Breast epithelium (tissue), 4 donors: ENCODE results near the gene FIG4. TPM values are rescaled to one million over a fixed set of nuclear protein-coding genes. Genes with fewer than 3 reads are reported as not detected.
"Not testable (repeated sequence)": the region's sequence is repeated elsewhere in the genome, so short reads cannot be mapped to it uniquely, and the experiment has no call there.

ENCODE experiments used
- DNase-seq, 2 donors: peaks; one replicate each; pipeline ENCODE4 v3.0.0-alpha.2; 2019; ENCODE audit warnings: low spot score in 2 of 2
- H3K27ac ChIP-seq, 2 donors: fragments of 200-600 bp; sonication (generic) in 1 of 2; one replicate each; pipeline ENCODE4 v1.5.1; 2016 to 2019; ENCODE audit warnings: mild to moderate bottlenecking in 1 of 2
- H3K27me3 ChIP-seq, 2 donors: fragments of 200-600 bp; sonication (generic) in 1 of 2; one replicate each; pipeline versions ENCODE4 v1.5.1 to v1.6.0; 2017 to 2019; ENCODE audit warnings: control low read depth in 1 of 2, mild to moderate bottlenecking in 1 of 2
- H3K36me3 ChIP-seq: fragments of 200-600 bp; one replicate; pipeline ENCODE4 v1.5.1; 2019
- H3K4me1 ChIP-seq, 2 donors: fragments of 200-600 bp; sonication (generic); one replicate each; pipeline ENCODE4 v1.5.1; 2016 to 2019; ENCODE audit warnings: control low read depth in 1 of 2
- H3K4me3 ChIP-seq, 3 donors: fragments of 200-600 bp; sonication (generic); 1 replicate in 2 of 3; 2 replicates in 1 of 3; pipeline ENCODE4 v1.5.1; 2016 to 2019; ENCODE audit warnings: mild to moderate bottlenecking in 3 of 3, moderate library complexity in 2 of 3
- H3K9me3 ChIP-seq, 2 donors: fragments of 200-600 bp; sonication (generic) in 1 of 2; one replicate each; pipeline ENCODE4 v1.5.1; 2016 to 2019; ENCODE audit warnings: control low read depth in 1 of 2
- POLR2A ChIP-seq: fragments of 450-650 bp; IDR thresholded peaks from one replicate; pipeline ENCODE4 v1.6.1; 2016; ENCODE audit warnings: antibody characterized with exemption, mild to moderate bottlenecking, moderate library complexity
- POLR2AphosphoS5 ChIP-seq, 3 donors: sonication (generic); formaldehyde crosslinking; IDR thresholded peaks; one replicate each; pipeline ENCODE4 v1.6.1; 2017; ENCODE audit warnings: antibody characterized with exemption in 3 of 3
- intact Hi-C: fragments of 100-400 bp; cut with DNase I; formaldehyde crosslinking; loops from one replicate; pipeline ENCODE4 v1.15.1; 2023; ENCODE audit warnings: low total_unique reads
- total RNA-seq, 3 donors: library from RNA; depleted of rRNA; stranded (reverse); fragments of >200 nt; gene quantifications; one replicate each; pipeline ENCODE4 v1.1.0, GENCODE V29; 2016
- TF ChIP-seq, protein P1 (sequence below), 3 donors: fragments of 450-650 bp; IDR thresholded peaks; one replicate each; pipeline ENCODE4 v1.5.1; 2016 to 2017; ENCODE audit warnings: antibody characterized with exemption in 3 of 3, mild to moderate bottlenecking in 3 of 3, moderate library complexity in 3 of 3

The FIG4 gene
- total RNA-seq, 3 donors from 2014 or later = 18.2 to 29.6 (median 18.4) TPM

DNA sequence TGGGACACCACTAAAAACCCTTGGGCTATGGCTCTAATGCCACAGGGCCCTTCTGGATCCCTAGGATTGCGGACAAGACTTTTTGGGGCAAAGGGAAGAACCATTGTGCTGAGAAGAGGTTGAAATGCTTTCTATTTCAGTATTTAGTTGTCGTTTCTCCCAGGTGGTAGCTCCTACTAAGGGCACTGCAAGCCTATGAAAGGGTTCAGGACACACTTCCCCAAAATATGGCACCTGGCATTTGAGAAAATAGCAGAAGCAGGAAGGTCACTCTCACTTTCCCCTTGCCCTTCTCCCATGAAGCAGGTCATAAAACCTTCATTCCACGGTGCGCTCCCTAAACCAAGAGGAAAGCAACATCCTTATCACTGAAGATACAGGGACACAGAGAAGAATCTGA is 161.6 kb downstream of the FIG4 start:
- intact Hi-C loops = no loop called here
- H3K4me3 ChIP-seq = no peak overlapping the region
- TF ChIP-seq, protein P1, sequence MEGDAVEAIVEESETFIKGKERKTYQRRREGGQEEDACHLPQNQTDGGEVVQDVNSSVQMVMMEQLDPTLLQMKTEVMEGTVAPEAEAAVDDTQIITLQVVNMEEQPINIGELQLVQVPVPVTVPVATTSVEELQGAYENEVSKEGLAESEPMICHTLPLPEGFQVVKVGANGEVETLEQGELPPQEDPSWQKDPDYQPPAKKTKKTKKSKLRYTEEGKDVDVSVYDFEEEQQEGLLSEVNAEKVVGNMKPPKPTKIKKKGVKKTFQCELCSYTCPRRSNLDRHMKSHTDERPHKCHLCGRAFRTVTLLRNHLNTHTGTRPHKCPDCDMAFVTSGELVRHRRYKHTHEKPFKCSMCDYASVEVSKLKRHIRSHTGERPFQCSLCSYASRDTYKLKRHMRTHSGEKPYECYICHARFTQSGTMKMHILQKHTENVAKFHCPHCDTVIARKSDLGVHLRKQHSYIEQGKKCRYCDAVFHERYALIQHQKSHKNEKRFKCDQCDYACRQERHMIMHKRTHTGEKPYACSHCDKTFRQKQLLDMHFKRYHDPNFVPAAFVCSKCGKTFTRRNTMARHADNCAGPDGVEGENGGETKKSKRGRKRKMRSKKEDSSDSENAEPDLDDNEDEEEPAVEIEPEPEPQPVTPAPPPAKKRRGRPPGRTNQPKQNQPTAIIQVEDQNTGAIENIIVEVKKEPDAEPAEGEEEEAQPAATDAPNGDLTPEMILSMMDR (IDR thresholded peaks at IDR 0.05) = no peak
- TF ChIP-seq POLR2AphosphoS5 (IDR thresholded peaks at IDR 0.05) = no peak
- no peak for TF ChIP-seq POLR2A
- H3K36me3 ChIP-seq = no peaks in the 10 kb centered on the region
- H3K4me1 ChIP-seq = no peaks in the 10 kb centered on the region
- no peak overlapping the region for H3K27ac ChIP-seq
- no peaks in the 10 kb centered on the region for H3K9me3 ChIP-seq
- DNase-seq = no peak
- H3K27me3 ChIP-seq = no peaks in the 10 kb centered on the region

DNA sequence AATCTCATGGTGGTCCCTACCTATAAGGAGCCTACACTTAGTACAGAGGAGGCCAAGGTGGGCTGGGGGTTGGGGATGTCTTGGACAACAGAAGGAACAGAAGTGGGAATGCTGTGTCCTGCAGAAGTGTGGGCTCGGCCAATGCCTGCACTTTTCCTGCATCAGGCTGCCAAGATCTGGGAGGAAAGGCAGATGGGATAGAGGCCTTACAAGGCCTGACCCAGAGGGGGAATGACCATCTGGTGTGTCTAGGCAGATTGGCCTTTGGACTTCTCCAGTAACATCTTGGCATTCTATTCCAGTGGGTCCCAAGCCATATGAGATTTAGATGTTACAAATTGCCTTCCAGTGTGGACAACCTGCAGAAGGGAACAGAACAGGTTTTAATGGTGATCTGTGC is 162.3 kb downstream of the FIG4 start:
- Histone ChIP-seq H3K9me3 (no peaks in the 10 kb centered on the region), H3K4me1 (no peaks in the 10 kb centered on the region), H3K36me3 (no peaks in the 10 kb centered on the region), H3K27ac (no peak overlapping the region), H3K4me3 (no peak overlapping the region), H3K27me3 (no peaks in the 10 kb centered on the region)
- no peak for TF ChIP-seq POLR2A
- TF ChIP-seq POLR2AphosphoS5 (IDR thresholded peaks at IDR 0.05) = no peak
- TF ChIP-seq, protein P1 (IDR thresholded peaks at IDR 0.05) = no peak
- no peak for DNase-seq
- intact Hi-C loops = no loop called here

DNA sequence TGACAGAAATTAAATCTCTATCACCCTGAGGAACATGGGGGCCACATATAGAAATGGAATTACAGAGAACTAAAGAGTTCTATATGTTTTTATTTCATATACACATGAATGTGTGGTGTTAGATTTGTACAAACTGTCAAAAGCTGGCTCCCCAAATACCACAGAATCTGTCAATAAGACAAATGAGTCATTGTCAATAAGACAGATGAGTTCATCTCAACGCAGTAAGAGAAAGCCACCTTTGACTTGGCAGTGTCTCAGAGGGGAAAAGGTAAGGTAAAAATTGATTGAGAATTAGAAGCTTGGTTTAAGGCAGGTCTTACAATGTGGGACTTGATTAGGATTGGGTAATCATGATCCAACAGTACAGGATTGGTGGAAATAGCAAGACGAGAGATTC is 162.9 kb downstream of the FIG4 start:
- no peak for DNase-seq
- H3K27me3 ChIP-seq = no peaks in the 10 kb centered on the region

DNA sequence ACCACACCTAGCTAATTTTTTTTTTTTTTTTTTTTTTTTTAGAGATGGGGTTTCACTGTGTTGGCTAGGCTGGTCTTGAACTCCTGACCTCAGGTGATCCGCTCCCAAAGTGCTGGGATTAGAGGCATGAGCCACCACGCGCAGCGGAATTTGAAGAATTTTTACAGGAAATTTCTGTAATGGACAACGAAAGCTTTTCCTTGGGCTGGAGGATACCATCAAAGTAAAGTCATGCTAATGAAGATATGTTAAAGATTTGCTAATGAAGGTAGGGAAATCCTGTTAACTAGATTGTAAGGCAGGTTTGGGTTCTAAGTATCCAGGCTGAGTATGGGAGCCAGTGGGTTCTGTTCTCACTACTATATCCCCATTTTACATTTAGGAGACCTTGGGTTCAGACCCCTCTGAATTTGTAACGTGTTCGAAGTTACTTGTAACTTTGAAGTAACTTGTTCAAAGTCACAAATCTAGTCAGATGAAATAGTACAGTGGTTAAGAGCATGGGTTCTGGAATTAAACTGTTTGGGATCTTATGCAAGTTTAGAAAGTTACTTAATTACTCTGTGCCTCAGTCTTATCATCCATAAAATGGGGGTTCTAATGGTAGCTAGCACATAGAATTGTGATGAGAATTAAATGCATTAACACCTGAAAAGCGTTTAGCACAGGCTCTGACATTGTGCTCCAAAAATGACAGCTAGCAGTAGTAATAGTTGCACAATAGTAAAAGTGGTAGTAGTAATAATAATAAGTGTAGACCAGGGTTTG is 163.6 kb downstream of the FIG4 start:
- Histone ChIP-seq H3K27me3 (no peaks in the 10 kb centered on the region), H3K36me3 (no peaks in the 10 kb centered on the region), H3K27ac (no peak overlapping the region), H3K9me3 (no peaks in the 10 kb centered on the region), H3K4me3 (no peak overlapping the region), H3K4me1 (no peaks in the 10 kb centered on the region)
- intact Hi-C loops = no loop called here
- TF ChIP-seq, protein P1 (IDR thresholded peaks at IDR 0.05) = no peak
- no peak for TF ChIP-seq POLR2A
- TF ChIP-seq POLR2AphosphoS5 (IDR thresholded peaks at IDR 0.05) = no peak
- no peak for DNase-seq

More for the DNA sequence above, 162.9 kb downstream of the FIG4 start:
- TF ChIP-seq POLR2AphosphoS5 (IDR thresholded peaks at IDR 0.05) = no peak
- no peak for TF ChIP-seq POLR2A
- Histone ChIP-seq H3K9me3 (no peaks in the 10 kb centered on the region), H3K4me1 (no peaks in the 10 kb centered on the region), H3K27ac (no peak overlapping the region), H3K36me3 (no peaks in the 10 kb centered on the region), H3K4me3 (no peak overlapping the region)
- intact Hi-C loops = no loop called here

DNA sequence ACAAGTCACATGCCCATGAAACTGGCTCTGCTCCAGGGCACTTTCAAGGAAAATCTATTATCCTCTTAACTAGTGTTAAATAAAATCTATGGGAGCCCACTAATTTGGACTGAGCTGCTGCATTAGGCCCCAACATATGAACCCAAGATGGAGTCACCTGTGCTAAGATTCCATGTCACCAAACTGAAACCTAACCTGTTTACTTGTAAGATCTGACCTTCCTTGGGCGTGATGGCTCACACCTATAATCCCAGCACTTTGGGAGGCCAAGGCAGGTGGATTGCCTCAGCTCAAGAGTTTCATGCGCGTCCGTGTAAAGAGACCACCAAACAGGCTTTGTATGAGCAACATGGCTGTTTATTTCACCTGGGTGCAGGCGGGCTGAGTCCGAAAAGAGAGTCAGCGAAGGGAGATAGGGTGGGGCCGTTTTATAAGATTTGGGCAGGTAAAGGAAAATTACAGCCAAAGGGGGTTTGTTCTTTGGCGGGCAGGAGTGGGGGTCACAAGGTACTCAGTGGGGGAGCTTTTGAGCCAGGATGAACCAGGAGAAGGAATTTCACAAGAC is 164.5 kb downstream of the FIG4 start:
- H3K27me3 ChIP-seq, H3K27ac ChIP-seq, H3K4me3 ChIP-seq, H3K4me1 ChIP-seq, H3K36me3 ChIP-seq, intact Hi-C loops, DNase-seq, H3K9me3 ChIP-seq: not testable (repeated sequence)

DNA sequence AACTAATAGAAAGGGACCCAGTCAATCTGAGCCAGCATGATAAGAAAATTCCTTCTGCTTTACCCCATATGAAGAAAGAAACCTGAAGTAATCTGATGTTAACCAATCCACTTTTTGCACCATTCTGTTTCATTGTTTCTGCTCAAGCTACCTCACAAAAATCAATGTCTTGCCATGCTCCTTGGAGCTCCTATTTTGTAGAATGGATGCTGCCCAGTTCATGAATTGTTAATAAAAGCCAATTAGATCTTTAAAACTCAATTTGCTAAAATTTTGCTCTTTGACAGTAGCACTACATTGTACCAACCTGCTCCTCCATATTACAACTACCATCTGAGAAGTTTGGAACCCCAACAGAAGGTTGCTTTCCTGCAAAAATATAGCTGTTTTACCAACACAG is 170.8 kb downstream of the FIG4 start:
- DNase-seq = no peak
- H3K36me3 ChIP-seq = no peaks in the 10 kb centered on the region
- no peaks in the 10 kb centered on the region for H3K27me3 ChIP-seq
- no peak overlapping the region for H3K4me3 ChIP-seq
- no peak for TF ChIP-seq POLR2A
- TF ChIP-seq POLR2AphosphoS5 (IDR thresholded peaks at IDR 0.05) = no peak
- TF ChIP-seq, protein P1 (IDR thresholded peaks at IDR 0.05) = no peak
- intact Hi-C loops = no loop called here
- H3K27ac ChIP-seq = no peak overlapping the region
- H3K9me3 ChIP-seq = no peaks in the 10 kb centered on the region
- H3K4me1 ChIP-seq = no peaks in the 10 kb centered on the region
